ENCODE measurements around the gene FNDC1. TPM values are rescaled to one million over a fixed set of nuclear protein-coding genes. Genes with fewer than 3 reads are reported as not detected.

The FNDC1 gene
- total RNA-seq, 1 experiment from 2014 or later: not detected

GRCh38 chr6:159178847-159179246 is 9.6 kb downstream of the FNDC1 start:
- Histone ChIP-seq H3K4me3 (ENCODE audit: low read length) (no peak overlapping the region), H3K9ac (ENCODE audit: low read length) (no peak overlapping the region), H3K36me3 (ENCODE audit: low read depth, low read length) (no peaks in the 10 kb centered on the region), H3K9me2 (replicated peaks; ENCODE audit: low read length) (no peaks in the 10 kb centered on the region), H2AFZ (ENCODE audit: low read length) (no peak overlapping the region), H3K4me2 (ENCODE audit: low read length) (no peak overlapping the region), H3K27me3 (ENCODE audit: low read length) (peaks cover 59% of the 10 kb centered on the region), H3K4me1 (ENCODE audit: insufficient read depth, low read length) (no peaks in the 10 kb centered on the region), H3K9me3 (ENCODE audit: low read length) (no peaks in the 10 kb centered on the region), H3K79me2 (ENCODE audit: low read length) (no peaks in the 10 kb centered on the region), H3F3A (ENCODE audit: low read length, unreplicated experiment) (no peaks in the 10 kb centered on the region), H3K27ac (ENCODE audit: low read length) (no peak overlapping the region), H4K20me1 (ENCODE audit: low read length) (no peaks in the 10 kb centered on the region)
- POLR2A ChIA-PET (ENCODE audit: unreplicated experiment): no interaction called here
- DNase-seq (no peak), ATAC-seq (no peak)
- TF ChIP-seq, protein P1, sequence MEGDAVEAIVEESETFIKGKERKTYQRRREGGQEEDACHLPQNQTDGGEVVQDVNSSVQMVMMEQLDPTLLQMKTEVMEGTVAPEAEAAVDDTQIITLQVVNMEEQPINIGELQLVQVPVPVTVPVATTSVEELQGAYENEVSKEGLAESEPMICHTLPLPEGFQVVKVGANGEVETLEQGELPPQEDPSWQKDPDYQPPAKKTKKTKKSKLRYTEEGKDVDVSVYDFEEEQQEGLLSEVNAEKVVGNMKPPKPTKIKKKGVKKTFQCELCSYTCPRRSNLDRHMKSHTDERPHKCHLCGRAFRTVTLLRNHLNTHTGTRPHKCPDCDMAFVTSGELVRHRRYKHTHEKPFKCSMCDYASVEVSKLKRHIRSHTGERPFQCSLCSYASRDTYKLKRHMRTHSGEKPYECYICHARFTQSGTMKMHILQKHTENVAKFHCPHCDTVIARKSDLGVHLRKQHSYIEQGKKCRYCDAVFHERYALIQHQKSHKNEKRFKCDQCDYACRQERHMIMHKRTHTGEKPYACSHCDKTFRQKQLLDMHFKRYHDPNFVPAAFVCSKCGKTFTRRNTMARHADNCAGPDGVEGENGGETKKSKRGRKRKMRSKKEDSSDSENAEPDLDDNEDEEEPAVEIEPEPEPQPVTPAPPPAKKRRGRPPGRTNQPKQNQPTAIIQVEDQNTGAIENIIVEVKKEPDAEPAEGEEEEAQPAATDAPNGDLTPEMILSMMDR (conservative IDR thresholded peaks at IDR 0.05; ENCODE audit: low read depth, low read length): no peak
- TF ChIP-seq EZH2phosphoT487 (IDR thresholded peaks at IDR 0.05; ENCODE audit: borderline replicate concordance, low read length) (no peak), EZH2 (IDR thresholded peaks at IDR 0.05; ENCODE audit: low read length, unreplicated experiment) (no peak)
- CTCF ChIA-PET: no interaction called here
- BruUV-seq (replicated peaks): no TSS peak
- intact Hi-C loops (cut with micrococcal nuclease): no loop called here

DNA sequence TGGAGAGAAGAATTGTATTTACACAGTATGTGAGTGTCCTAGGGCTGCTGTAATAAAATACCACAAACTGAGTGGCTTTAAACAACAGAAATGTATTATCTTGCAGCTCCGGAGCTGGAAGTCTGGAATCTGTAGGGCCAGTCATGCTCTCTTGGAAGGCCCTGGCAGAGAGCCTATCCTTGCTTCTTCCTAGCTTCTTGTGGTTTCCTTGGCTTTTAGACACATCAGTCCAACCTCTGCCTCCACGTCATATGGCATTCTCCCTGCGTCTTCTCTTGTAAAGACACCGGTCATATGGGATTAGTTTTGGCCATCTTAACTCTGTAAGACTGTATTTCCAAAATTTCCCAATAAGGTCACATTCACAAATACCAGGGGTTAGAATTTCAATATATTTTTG is 10.8 kb downstream of the FNDC1 start:
- H3K27me3 ChIP-seq (ENCODE audit: low read length): peaks cover 55% of the 10 kb centered on the region
- no peaks in the 10 kb centered on the region for H3K4me1 ChIP-seq (ENCODE audit: insufficient read depth, low read length)
- CTCF ChIA-PET: no interaction called here
- H2AFZ ChIP-seq (ENCODE audit: low read length): no peak overlapping the region
- intact Hi-C loops (cut with micrococcal nuclease): no loop called here
- no peak overlapping the region for H3K27ac ChIP-seq (ENCODE audit: low read length)
- no TSS peak for BruUV-seq (replicated peaks)
- no peak overlapping the region for H3K4me2 ChIP-seq (ENCODE audit: low read length)
- no peaks in the 10 kb centered on the region for H4K20me1 ChIP-seq (ENCODE audit: low read length)
- POLR2A ChIA-PET (ENCODE audit: unreplicated experiment): no interaction called here
- no peaks in the 10 kb centered on the region for H3F3A ChIP-seq (ENCODE audit: low read length, unreplicated experiment)
- no peaks in the 10 kb centered on the region for H3K9me2 ChIP-seq (replicated peaks; ENCODE audit: low read length)
- no peak overlapping the region for H3K4me3 ChIP-seq (ENCODE audit: low read length)
- H3K36me3 ChIP-seq (ENCODE audit: low read depth, low read length): no peaks in the 10 kb centered on the region
- DNase-seq: no peak
- no peak overlapping the region for H3K9ac ChIP-seq (ENCODE audit: low read length)
- no peak for TF ChIP-seq EZH2phosphoT487 (IDR thresholded peaks at IDR 0.05; ENCODE audit: borderline replicate concordance, low read length)
- H3K9me3 ChIP-seq (ENCODE audit: low read length): no peaks in the 10 kb centered on the region
- H3K79me2 ChIP-seq (ENCODE audit: low read length): no peaks in the 10 kb centered on the region
- ATAC-seq: no peak

DNA sequence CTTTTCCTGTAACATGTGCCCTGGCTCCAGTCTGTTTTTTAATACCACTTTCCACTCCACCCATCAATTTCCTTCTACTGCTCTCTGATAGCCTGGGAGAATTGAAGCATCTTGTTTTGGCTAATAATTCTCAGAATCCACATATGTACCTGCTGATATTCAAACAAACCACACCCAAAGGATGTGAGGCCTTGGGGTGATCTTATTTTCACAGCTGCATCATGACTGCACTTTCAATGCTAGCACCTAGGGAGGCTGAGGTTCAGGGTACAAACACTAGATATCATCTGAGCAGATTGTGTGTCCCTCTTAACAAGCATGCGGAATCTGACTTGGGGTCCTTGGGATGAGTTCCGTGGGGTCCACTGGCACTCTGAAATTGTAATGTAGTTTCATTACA is 12.7 kb downstream of the FNDC1 start:
- peaks cover 37% of the 10 kb centered on the region for H3K27me3 ChIP-seq (ENCODE audit: low read length)
- TF ChIP-seq EZH2phosphoT487 (IDR thresholded peaks at IDR 0.05; ENCODE audit: borderline replicate concordance, low read length) (no peak), EZH2 (IDR thresholded peaks at IDR 0.05; ENCODE audit: low read length, unreplicated experiment) (no peak)
- TF ChIP-seq, protein P1 (conservative IDR thresholded peaks at IDR 0.05; ENCODE audit: low read depth, low read length): no peak
- ChIA-PET CTCF (no interaction called here), POLR2A (ENCODE audit: unreplicated experiment) (no interaction called here)
- ATAC-seq (no peak), DNase-seq (no peak)
- BruUV-seq (replicated peaks): no TSS peak
- no peaks in the 10 kb centered on the region for H4K20me1 ChIP-seq (ENCODE audit: low read length)
- H3K4me1 ChIP-seq (ENCODE audit: insufficient read depth, low read length): no peaks in the 10 kb centered on the region
- no peaks in the 10 kb centered on the region for H3K36me3 ChIP-seq (ENCODE audit: low read depth, low read length)
- no peaks in the 10 kb centered on the region for H3K79me2 ChIP-seq (ENCODE audit: low read length)
- H3K9ac ChIP-seq (ENCODE audit: low read length): no peak overlapping the region
- H3K9me3 ChIP-seq (ENCODE audit: low read length): no peaks in the 10 kb centered on the region
- no peak overlapping the region for H2AFZ ChIP-seq (ENCODE audit: low read length)
- H3K9me2 ChIP-seq (replicated peaks; ENCODE audit: low read length): no peaks in the 10 kb centered on the region
- no peaks in the 10 kb centered on the region for H3F3A ChIP-seq (ENCODE audit: low read length, unreplicated experiment)
- no peak overlapping the region for H3K4me2 ChIP-seq (ENCODE audit: low read length)
- no peak overlapping the region for H3K27ac ChIP-seq (ENCODE audit: low read length)
- intact Hi-C loops (cut with micrococcal nuclease): no loop called here
- no peak overlapping the region for H3K4me3 ChIP-seq (ENCODE audit: low read length)
